ENCODE data around the gene PCDH1.

DNA sequence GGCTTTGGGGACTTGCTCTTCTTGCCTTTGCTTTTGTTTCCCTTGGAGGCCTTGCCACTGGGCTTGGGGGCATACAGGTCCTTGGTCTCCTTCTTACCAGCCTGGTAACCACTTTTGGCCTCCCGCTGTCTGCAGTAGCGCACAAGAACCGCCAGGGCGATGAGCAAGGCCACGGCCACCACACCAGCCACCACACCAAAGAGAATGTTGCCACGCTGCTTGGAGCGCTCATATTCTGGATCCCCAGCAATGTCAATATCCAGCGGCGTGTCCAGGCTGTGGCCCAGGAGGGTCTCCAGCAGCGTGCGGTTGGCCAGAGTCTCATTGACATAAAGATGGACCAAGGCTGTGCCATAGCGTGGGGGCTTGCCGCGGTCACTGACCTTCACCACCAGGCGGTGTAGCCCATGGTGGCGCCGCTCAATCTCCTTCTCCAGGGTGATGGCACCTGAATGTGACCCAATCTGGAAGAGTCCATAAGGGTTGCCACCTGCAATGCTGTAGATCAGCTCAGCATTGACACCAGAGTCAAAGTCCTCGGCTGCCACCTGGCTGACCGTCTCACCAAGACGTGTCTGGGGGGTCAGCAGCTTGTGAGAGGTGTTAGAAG lies 14.5 kb downstream of the PCDH1 start:
- TF ChIP-seq, protein P1, sequence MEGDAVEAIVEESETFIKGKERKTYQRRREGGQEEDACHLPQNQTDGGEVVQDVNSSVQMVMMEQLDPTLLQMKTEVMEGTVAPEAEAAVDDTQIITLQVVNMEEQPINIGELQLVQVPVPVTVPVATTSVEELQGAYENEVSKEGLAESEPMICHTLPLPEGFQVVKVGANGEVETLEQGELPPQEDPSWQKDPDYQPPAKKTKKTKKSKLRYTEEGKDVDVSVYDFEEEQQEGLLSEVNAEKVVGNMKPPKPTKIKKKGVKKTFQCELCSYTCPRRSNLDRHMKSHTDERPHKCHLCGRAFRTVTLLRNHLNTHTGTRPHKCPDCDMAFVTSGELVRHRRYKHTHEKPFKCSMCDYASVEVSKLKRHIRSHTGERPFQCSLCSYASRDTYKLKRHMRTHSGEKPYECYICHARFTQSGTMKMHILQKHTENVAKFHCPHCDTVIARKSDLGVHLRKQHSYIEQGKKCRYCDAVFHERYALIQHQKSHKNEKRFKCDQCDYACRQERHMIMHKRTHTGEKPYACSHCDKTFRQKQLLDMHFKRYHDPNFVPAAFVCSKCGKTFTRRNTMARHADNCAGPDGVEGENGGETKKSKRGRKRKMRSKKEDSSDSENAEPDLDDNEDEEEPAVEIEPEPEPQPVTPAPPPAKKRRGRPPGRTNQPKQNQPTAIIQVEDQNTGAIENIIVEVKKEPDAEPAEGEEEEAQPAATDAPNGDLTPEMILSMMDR (IDR thresholded peaks at IDR 0.05; ENCODE audit: low read depth, low read length): no peak
- TF ChIP-seq EZH2phosphoT487 (IDR thresholded peaks at IDR 0.05; ENCODE audit: low read depth): no peak

All from OCI-LY3 (cell line).